DMS79 (cell line): ENCODE measurements around the gene DHRS1.

Experiments used
- DNase-seq: peaks from one replicate; lab custom pipeline; 2025; lab: John Stamatoyannopoulos, UW

Gene DHRS1

DNA sequence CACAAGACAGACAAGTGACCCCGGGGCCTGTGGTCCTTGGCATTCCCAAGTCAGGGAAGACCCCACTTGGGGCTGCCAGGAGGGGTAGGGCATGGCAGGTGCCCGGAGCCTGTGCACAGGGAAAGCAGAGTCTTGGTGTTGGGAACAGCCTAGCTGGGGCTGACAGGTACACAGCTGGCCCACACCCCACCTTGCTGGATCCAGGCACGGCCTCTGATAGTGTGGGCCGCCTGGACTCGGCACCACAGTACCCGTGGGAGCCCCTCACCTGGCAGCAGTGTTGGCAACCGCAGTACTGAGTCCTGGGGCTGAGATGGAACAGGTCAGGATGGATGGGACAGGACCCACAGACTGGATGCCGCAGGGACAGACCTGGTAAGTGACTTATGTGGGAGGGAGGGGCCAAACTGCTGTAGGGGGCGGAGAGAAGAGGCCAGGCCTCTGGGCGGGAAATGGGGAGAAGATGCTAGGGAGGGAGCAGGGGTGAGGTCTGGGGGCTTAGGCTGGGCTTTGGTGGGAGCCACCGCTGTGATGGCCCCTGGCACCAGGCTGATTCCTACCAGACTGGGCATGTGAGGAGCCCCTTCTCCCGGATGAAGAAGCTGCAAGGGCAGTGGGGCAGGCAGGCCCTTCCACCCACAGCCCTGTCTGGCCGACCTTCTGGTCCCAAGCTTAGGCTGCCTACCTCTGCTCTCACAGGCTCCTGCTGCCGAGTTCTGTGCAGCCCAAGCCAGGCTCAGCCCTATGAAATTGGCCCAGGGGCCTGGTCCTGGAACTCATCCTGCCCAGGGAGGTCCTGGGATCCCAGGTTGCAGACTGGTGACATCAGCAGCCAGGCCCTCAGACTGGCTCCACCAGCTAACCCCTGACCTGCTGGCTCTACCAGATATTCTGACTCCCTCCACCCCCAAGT, 36.5 kb downstream of the DHRS1 start, which contains the start of gene TGM1:
Gene TGM1 (minus strand): TSS at position 357 of the 913 bp plus-strand sequence. CDS start 825 bp downstream, outside the sequence.
- DNase-seq: no peak

GRCh38 chr14:24261969-24262327, 37.6 kb downstream of the DHRS1 start:
- no peak for DNase-seq

- no peak for DNase-seq
These were observed 38.2 kb downstream of the DHRS1 start for GRCh38 chr14:24261256-24261968.

GRCh38 chr14:24260780-24261157, 38.8 kb downstream of the DHRS1 start:
- no peak for DNase-seq

DNA sequence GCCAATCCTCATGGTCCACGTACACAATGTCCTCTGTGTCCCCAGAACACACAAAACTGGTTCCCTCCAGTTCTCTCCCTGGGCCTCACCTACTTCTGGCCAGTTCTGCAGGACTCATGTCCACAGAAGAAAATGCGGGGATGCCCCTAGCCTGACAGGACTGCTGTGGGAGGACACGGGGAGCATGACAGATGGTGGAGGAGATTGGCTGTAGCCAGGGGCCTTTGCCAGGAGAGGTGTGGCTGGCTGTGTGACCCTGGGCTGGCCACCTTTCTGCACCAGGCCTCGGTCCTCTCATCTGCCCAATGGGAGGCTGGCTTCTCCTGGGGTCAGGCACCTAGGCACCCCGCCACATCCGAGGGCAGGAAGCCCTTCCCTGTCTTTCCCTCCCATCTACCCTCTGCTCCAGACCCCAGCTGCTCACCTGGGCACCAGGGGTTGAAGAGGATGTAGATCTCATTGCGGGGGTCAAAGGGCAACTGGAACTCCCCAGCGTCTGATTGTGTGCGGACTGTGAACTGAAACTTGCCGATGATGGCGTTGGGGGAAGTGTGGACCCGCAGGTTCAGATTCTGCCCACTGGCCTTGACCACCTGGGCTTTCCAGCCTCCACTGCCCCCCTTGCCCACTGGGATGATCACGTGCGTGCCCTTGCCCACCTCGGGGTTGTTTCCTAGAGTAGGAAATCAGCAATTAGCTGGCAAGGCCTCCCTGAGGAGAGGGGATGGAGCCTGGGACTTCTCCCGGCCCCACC, 39.4 kb downstream of the DHRS1 start:
- DNase-seq: no peak

DNA sequence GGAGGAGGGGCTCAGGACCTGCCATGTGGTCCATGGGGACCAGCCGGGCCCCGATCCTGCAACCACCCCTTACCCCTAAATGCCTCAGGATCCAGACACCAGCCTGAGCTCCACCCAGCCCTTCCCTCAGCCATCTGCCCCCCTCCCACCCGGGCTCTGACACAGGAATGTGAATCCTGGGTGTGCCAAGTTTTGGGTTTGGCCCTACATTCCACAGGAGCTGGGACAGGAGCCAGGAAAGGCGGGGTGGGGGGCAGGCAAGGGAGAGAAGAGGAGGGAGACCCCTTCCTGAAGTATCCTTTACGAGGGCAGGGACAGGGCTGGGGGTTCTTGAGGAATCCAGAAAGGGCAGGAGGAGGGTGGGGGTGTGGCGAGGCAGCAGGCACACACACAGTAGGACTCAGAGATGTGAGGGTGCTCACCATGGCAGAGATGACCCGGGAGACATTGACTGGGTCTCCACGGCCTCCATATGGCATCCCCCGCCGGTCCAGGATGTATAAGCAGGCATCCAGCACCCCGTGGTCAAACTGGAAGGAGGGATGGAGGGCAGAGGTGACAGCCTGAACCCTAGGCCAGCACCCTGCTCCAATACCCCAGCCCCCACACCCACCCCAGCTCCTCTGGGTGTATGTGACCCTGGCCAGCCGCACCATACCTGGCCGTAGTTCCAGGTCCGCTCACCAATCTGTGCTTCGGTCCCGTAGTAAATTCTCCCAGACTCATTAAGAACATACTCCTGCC, 40.1 kb downstream of the DHRS1 start:
- DNase-seq: no peak

DNA sequence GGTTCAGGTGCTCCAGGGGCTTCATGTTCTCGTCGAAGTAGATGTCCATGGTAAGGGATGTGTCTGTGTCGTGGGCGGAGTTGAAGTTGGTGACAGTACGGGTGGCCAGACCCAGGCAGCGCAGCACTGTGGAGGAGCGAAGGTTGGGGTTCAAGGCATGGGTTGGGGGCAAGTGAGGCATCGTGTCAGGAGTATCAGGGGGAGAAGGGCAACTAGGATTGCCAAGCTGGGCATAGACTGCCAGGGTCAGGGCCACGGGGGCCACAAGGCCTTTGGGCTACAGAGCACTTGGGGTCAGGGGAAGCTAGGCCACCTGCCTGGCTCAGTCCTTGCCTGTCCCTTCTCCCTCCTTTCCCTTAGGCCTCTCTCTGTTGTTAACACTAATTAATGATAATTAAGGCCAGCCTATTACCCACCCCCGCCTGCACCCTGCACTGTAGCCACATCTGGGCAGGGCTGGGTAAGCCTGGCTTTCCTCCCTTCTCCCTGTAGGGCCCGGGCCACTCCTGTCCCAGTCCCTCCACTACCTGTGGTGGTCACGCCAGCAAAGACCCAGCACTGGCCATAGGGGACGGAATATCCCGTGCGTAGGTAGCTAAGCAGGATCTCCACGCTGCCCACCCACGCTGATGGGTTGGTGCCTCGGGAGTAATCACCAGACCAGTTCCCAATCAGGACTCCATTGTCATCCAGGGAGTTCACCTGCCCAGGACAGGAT, 40.9 kb downstream of the DHRS1 start:
- DNase-seq: no peak

DNA sequence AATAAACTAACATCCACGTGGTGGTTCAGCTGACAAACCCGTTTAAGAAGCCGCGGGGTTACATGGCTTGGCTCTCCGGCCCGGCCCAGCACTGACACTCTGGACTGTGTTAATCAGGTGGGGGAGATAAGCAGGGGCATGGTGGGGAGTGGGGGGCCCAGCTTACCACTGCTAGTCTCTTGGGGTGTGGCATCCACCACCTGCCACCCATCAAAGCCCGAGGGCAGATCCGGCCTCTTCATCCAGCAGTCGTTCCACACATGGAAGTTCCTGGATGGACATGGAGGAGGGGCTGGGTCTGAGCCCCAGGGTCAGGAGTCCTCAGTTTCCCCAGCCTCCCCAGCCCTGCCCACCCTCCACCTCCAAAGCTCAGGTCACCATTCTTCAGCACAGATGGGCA, 41.5 kb downstream of the DHRS1 start:
- DNase-seq: no peak

DNA sequence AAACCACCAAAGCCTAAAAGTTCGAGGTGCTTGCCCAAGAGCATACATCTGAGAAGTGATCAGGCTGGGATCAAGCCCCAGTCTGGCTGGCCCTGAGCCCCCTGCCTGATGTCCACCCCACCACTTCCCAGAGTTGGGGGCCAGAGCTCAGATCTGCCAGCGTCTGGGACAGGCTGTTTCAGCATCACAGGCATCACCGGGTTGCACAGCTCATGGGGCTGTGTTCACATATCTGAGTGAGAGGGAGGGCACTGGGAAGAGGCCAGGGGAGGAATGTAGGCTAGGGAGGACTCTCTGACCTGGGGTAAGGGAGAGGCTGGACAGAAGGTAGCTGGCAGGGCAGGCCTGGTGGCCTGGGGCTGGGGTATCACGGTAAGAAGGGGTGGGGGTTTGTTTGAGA, 42.6 kb downstream of the DHRS1 start:
- DNase-seq: no peak

DNA sequence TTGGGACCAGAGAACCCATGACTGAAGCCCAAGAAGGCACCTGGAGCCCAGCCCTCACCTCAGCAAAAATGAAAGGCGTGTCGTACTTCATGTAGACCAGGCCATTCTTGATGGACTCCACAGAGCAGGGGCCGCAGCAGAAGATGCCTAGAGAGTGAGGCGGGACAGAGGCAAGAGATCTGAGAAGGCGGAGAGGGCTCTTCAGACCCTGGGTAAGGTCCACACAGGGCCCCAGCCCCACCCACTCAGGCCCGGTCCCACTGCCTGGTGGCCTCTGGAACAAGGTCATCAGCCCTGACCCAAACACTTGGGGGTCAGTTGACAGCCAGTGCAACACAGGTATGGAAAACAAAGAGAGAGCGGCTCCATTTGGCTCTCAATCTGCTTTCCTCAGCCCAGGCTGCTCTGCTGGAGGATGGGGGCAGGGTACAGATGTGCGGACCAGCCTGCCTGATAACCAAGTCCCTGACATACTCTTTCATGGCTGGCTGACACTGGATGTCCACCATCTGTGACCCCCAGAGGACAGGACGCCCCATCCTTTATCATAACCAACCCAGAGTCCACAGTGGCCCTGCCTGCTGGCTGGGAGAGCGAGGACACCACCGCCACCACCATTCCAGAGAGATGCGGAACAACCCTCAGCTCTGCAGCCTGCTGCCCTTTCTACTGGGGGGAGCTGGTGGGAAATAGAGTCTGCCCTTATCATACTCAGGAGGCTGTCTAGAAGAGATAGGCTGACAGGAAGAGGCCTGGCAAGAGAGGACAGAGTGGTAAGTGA, 43.5 kb downstream of the DHRS1 start:
- no peak for DNase-seq

DNA sequence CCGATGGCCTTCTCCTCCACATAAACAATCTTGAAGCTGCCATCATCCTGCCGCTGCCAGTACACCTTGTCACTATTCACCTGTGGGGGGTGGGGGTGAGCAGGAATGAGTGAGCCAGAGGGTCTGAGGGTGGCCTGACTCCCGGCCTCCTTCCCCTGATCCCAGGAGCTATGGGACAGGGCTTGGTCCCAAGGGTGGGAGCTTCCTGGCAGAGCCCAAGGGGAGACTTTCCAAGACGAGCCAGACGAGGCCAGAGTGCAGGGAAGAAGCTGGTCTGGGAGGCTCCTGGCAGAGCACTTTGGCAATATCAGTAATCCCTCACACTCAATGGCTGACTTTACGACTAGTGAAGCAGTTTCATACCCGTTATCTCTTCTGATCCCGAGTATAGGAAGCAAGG, 44.1 kb downstream of the DHRS1 start:
- no peak for DNase-seq

DNA sequence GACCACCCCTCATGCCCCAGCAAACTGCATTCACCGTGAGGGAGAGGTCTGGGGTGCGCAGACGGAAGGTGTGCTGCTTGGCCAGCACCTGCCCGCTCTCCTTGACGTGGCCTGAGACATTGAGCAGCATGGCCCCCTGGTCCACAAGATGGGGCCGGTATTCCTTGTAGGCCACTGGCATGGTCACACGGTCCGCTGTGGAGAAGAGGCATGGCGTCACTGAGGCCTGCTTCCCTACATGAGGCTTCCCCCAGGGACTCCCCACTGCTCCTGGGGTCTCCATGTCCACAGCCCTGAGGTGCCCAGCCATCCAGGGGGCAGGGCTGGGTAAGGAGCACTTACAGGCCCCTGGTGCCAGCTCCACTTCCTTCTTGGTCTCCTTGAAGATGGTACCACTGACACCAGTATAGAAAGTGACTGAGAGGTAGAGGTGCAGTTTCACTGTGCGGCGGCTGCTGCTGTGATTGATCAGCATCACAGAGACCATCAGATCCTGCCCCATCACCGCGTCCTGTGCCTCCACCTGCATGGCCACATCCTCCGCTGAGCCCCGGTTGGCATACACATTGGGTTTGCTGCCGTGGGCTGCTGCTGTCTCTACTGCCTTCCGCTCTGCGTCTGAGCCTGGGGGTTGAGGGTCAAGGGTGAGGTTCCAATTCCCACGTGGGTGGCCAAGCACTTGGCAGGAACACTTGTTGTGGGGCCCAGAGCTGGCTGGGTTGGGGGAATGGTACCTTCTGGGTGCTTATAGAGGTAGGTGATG, 44.8 kb downstream of the DHRS1 start:
- DNase-seq: no peak

- DNase-seq: no peak
These were observed 45.6 kb downstream of the DHRS1 start for GRCh38 chr14:24253936-24254335.

- DNase-seq: no peak
These were observed 47.1 kb downstream of the DHRS1 start for GRCh38 chr14:24252289-24253124.

DNA sequence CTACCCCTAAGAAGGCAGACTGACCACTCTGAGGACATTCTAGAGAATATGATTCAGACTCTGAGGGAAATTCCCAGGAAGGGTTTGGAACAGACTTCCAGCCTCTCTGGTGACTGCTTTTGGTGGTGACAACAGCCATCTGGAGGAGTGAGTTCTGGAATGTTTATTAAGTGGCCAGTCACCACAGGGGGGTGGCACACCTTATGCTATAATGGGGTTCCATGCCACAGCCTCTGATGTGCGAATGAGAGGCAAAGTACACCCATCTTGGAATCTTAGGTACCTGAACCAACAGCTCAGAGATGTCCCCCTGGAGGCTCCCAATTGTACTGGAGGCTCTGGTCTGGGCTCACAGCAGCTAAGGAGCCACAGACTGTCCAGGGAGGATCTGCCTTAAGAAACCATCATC, 47.7 kb downstream of the DHRS1 start:
- DNase-seq: no peak

DNA sequence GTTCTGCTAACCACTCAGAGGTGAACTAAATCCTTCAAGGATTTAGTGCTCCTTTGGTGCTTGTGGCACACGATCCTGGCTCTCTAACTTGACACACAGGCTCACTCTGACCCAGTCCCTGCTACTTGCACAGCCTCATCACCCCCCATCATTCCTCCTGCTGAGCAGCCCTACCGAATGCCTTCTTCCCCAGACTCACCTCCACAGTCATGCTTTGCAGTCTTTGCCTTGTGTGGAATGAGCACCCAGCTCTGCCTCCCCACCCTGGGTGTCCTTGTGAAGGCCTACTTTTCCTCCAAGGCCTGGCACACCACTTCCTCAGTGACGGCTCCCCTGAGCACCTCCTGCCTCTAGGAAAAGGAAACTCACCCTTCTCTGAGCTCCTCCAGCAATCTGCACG, 49.2 kb downstream of the DHRS1 start:
- no peak for DNase-seq

- DNase-seq: no peak
These were observed 50.2 kb downstream of the DHRS1 start for GRCh38 chr14:24249230-24250021.

GRCh38 chr14:24247422-24247821, 52.2 kb downstream of the DHRS1 start:
- no peak for DNase-seq
